HG03139 (cell line): ENCODE data around the gene PAX5.

Experiments used
- ATAC-seq: cut with Tn5 transposase; IDR thresholded peaks from one replicate; pipeline ENCODE4 v1.9.1; 2021; ENCODE audit not compliant: unreplicated experiment

PAX5 gene

DNA sequence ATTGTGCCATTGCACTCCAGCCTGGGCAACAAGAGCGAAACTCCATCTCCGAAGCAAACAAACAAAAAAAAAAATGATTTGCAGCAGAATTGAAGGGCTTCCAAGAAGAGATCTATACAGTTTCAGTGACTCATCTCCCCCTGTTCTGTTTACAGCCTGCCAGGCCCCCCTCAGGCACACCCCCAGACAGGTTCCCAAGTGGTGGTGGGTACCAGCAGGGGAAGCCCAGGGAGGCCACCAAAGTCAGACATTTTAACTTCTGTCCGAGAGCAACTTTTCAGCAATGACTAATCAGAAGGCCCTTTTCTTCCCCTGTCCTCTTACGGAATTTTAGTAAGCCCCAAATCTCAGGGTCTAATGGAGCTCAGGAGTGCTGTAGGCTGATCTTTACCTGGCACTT is 98.7 kb downstream of the PAX5 start:
- ATAC-seq: no peak

DNA sequence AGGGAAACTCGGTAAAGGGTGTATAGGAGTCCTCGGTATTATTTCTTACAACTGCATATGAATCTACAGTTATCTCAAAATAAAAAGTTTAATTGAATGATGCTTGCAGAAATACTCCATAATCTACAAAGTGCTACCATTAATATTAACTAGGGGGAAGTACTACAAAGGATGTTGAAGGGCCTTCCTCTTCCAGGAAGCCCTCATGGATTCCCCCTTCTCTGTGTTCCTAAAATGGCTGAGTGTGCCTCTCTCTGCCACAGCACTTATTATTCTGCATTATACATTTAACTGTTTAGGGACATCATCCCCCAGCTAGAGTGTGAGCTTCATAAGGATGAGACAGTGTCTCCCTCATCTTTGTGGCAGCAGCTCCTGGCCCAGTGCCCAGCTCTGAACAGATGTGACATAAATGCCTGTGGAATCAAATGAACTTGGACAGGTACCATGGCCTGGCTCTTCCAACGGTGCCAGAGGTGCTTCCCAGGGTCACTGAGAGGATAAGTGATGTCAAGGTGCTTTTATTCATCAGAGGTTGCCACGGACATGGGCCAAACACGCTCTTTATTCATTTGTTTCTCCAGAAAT is 99.5 kb downstream of the PAX5 start:
- ATAC-seq: no peak

DNA sequence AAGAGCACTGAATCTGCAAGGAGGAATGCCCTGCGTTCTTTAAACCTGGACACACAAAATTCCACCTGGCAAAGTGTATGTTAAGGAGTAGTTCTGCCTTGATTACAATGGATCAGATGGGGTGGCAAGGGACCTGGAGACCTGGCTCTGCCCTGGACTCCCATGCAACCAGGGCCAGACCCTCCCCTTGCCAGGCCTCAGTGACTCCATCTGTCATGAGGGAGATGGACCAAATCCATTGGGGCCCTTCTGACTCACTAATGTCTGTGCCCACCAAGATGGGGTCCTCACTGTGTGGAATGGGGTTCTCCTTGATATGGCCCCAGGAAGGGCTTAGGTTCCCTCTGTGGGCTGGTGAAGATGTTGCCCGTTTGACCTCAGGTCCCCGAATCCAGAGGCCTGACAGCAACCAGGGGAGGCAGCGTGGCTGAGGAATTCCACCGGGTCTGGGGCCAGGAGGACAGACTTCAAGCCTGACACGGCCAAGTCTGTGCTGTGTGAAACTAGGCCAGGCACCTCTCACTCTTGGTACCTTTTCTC is 100.3 kb downstream of the PAX5 start:
- ATAC-seq: no peak

DNA sequence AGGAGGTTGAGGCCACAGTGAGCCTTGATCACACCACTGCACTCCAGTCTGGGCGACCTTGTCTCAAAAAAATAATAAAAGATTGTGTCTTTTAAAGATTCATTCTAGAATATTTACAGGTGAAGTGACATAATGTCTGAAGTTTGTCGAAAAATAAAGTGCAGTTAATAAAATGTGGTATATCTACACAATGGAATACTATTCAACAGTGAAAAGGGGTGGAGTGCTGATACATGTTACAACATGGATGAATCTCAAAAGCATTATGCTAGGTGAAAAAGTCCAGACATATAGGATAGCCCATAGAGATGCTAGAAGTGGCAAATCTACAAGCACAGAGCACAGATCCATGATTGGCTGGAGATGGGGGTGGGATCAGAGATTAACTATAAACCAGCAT is 101.9 kb downstream of the PAX5 start:
- ATAC-seq: no peak

DNA sequence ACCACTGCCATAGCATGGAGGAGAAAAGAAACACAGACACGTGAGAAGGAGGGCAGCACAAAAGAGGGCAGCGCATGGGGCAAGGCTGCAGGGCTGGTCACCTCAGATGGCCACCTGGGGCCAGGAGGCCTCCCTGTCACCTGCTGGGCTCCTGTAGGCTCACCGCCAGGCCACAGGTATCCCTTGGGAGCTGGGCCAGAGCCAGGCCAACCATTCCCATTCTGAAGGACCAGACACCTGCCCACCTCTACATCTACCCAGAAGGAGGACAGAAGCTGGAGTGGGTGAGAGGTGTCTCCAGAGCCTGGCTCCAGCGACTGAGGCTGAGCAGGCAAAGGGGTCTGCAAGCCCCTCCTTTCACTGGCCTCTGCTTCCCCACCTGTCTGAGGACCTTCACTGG is 103.1 kb downstream of the PAX5 start:
- ATAC-seq: no peak

DNA sequence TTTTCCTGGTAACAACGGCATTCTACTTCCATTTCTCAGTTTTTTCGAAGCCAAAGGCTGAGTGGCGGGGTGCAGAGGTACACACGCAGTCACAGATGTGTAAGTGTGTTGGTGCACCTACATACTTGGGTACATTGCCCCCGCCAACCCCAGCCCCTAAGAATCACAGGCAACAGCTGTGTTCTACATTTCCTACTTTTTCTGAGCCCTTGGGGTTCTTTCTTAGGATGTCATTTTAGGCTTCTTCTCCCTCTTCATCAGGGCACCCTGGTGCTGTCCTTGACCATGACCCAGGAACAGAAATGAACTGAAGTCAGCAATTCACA is 104.8 kb downstream of the PAX5 start:
- no peak for ATAC-seq

DNA sequence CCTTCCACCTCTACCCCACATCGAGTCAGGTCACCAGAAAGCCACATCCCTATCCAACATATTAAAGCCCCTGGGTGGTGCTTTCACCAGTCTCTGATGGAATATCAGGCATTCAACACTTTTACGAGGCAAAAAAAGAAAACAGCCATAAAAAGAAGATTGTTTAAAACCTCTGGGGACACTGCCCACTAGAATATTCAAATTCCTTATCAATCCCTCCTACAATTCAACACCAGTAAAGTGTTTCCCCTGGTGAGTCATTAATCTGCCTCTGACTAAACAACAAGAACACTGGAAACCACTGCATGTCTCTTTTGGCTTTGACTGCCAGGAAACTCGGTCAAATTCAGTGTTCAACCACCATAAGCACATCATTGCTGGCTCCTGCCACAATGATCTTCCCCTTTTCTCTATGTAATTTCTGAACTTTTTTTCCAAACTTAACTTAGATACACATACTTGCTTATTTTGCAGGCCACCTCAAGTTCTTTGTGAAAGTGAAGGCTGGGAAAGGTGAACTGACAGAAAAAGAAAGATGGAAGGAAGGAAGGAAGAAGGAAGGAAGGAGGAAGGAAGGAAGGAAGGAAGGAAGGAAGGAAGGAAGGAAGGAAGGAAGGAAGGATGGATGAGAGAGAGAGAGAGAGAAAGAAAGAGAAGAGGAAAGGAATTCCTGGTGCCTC is 105.3 kb downstream of the PAX5 start:
- peak; percentile 41 for ATAC-seq

DNA sequence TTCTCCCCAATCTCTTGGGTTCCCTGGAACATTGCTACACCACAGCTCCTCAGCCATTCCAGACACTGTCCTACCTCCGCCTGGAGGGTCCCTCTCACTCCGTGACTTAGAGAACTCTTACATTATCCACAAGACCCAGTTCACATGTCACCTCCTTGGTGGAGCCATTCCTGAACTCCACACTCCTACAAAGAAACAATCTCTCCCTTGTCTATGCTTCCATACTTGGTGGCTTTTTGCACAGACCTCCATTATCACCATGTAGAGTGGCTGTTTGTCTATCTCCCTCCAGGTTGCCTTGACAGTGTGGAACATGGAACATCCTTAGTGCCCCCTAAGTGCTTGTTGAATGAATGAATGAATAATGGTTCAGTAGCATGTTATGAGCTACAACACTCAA is 105.9 kb downstream of the PAX5 start:
- ATAC-seq: no peak

DNA sequence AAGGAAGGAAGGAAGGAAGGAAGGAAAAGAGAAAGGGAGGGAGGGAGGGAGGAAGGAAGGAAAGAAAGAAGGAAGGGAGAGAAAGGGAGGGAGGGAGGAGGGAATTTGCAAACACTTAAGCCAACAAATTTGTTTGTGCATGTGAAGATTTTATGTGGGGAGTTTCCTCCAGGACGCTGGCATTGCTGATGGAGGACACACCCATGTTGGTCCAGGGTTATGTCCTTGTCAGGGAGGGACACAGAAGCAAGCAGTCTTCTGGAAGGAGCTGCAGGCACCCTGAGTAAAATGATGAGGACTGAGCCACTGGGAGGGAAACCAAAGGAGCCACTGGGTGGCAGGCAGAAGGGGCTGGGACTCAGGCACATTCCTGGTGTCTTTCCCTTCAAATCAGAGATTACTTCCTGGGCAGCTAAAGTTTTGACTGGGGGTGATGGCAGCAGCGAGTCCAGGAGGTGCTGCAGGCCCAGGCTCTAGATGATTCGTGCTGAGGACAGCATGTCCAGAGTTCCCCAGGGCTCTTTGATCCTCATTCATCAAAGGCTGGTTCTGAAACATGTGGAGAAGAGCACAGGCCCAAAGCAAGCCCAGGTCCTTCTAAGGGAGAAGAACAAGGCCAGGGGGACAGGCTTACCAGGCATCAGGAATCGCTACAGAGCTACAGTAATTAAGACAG is 109.2 kb downstream of the PAX5 start:
- ATAC-seq: no peak

DNA sequence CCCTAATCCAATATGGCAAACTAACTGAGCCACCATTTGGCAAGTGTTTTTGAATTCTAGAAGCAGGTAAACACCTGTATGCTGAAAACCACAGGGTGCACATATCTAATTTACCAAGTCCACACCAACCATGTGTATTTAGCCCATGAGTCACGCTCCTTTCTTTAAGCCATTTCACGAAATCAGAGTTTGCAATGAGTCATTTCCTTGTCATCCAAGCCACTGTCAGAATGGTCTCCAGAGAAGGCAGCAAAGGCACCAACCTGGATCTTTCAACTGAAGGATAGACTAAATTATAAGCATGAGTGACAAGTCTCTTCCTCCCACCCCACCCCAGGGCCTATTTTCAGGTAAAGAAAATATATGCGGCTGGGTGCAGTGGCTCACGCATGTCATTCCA is 110.0 kb downstream of the PAX5 start:
- no peak for ATAC-seq

DNA sequence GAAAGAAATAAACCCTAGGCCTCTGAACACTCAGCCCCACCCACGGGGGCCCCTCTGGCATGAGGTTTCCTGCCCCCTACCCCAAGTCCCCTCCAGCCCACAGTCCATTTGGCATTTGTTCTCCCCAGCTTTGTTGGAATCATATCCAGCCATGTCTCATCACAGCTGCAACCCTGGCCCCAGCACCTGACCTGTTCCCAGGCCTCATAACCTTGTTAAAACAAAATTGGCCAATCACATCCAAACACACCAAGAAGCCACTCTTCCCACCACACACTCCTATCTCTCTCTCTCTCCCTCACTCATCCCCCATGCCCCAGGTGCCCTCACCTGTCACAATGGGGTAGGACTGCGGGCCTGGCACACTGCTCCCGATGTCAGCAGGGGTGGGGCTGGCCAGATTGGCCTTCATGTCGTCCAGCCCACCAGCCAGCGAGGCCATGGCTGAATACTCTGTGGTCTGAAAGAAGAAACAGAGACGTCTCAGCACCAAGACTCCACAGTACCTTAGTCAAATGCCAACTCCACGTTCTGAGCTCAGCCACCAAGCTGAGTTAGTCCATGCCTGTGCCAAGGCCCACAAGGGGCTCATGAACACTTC is 110.9 kb downstream of the PAX5 start:
- no peak for ATAC-seq

DNA sequence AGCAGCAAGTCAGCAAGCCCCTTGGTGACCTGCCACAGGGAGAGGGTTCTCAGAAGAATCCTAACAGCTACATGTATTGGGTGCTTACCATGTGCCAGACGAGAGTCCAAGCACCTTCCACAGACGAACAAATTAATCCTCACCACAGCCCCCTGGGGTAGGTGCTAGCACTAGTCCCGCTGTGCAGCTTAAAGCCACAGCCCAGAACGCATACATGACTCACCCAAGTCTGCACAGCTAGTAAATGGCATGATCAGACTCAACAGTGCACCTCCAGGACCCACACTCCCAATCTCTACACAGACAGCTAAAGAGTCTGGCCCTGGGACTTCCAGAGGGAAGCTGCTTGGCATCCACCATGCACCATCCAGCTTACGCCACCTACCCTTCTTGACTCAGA is 111.5 kb downstream of the PAX5 start:
- ATAC-seq: no peak

DNA sequence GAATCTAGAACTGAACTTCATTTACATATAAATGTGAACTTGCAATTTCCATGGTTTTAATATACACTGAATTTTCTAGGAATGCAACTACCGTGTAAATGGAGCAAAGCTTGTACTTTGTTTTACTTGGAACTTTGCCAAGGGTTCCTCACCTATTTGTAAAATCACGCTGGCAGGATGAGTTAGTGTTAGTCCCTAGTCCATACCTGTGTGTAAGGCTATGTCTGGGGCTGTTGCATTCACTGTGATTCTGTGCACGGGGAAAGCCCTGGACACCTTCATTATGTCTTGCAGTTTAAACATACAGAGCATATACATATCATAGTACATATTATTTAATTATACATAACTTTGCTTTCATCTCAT is 119.9 kb downstream of the PAX5 start:
- no peak for ATAC-seq

DNA sequence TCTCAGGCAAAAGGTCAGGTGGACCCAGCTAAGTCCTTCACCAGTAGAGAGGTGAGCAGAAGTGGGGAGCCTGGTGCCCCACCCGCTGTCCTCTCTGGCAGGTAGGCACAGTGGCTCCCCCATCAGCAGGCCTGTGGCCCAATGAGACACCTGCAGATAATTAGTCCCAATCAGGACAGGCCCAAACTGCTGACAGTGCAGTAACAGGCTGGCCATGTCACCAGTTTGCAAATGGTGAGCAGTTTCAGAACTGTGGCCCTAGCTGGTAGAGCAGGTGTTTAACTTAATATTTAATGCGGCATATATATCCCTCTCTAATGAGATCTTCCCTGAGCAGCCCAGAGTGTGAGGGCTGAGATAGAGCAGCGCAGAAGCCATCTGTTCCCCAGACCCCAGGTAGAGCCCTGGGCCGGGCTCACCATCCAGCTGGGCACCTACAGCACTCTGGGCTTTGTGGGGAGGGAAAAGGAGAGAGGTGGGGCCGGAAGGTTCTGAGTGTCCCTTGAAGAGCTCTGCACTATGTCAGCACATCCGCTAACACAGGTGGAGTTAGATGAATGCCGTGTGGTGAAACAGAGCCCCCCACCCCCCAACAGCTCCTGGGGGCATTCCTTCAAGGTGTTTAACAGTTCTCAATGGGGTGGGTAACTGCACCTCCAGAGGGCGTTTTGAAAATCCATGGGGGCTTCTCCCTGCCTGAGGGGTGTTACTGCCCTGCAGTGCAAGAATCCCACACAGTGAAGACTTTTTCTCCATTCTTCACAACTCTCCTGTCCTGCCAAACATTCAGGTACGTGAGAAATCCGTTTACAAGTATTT is 120.5 kb downstream of the PAX5 start:
- no peak for ATAC-seq

DNA sequence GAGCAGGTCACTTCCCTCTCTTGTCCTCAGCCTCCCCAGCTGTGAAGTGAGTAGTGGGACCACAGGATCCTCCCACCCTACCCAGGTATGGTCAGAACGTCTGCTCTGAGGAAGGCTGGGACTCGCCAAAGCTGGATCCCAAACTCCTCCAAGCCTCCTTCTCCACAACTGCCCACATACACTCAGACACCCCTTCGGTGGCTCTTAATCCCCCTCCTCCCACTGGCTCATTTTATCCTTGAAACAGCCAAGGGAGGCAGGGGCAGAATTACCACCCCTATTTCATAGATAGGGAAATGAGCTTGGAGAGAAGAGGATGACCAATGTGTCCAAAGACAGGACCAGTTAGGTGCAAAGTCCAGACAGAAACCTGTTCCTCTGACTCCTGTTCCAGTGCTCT is 121.4 kb downstream of the PAX5 start:
- ATAC-seq: no peak

DNA sequence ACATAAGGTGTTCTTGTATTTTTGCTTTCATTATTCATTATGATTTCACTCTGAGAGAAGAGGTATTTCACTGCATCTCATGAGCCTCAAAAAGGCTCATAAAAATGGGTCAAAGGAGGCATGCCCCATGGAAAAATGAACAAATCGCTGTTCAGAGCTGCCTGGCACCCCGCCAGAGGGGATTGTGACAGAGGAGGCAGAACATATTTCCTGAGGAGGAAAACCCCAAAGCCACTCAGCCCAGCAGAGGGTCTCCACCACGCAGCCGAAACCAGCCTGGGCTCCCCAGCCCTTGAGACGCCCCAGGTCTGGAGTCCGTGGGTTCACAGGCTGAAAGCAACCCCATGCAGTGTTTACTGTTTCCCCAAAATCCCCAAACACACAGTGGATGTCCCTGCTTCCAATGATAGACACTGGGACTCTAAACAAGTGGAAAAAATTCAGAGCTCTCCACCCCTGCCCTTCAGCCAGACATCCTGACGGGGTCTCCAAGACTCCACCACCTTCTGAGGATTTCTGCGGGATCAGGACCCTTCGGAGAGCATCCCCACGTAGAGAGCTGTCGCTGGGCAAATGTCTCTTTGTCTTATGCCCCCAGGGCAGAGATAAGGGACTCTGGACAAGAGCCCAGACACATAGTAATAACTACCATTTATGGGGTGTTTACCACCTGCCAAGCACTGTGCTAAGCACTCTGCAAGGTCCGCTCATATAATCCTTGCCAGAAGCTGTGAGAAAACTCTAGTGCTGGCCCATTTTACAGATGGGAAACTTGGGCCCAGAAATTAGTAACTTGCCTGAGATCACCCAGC is 122.3 kb downstream of the PAX5 start:
- ATAC-seq: no peak

DNA sequence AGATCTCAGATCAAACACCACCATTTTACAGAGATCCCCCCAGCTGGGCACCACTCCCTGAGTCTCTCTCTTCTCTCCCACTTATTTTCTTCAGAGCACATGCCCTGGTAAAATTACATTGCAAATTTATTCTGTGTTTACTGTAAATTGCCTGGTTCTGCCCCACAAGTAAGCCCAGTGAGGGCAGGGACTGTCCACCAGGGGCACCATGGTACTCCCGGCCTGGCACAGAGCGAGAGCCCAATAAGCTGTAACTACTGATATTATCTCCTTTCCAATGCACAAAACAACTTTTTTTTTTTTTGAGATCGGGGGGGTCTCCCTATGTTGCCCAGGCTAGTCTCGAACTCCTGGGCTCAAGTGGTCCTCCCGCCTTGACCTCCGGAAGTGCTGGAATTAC is 123.0 kb downstream of the PAX5 start:
- no peak for ATAC-seq

DNA sequence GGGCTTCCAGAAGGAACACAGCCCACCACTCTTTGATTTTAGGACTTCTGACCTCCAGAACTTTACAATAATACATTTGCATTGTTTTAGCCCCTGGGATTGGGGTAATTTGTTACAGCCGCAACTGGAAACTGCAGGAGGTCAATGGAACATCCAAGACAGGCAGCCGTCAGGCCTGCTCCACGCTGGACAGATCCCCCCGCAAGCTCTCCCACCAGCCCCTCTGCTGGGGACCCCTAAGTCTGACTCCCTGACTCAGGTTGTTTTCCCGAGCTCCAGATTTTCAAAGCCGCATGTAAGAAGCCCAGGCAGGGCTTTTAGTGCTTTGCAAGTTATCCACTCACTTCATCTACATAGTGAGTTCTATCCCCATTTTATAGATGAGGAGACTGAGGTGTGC is 127.6 kb downstream of the PAX5 start:
- ATAC-seq: no peak

DNA sequence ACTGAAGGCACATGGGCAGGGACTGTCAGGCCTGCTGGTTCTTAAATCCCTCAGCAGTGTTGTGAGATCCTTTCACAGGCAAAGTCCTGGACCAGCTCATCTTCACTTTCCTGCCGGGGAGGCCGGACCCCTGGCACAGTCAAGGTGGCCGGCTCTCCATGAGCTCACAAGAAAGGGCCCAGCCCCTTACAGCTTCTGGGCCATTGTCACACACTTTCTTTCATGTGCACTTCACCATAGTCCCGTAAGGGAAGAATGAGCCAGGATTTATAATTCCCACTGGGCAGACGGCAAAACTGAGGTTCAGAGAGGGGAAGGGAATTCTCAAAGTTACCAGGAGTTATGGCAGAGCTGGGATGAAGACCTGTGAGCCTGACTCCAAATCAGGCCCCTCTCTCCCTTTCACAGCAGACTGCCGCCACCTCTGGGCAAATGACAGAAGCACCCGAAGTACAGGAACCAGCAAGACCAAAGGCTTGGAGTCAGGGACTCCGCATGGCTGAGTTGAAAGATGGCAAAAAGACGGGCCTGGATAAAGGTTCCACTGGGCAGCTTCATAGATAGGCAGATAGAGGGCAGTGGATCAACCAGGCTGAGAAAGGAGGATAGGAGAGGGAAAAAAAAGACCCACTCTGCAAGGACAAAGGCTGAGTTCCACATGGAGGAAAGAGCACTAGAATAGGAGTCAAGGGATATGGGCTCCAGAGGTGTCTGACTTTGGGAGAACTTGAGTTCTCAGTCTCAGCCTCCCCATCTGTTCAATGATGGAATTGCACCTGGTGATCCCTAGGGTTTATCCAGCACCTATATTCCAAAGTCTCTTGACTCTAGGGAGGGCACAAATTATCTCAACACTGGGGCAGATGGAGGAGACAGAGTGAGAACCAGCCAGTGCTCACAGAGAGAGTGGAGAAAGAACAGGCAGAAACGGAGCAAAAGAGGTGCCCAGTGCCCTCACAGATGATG is 128.7 kb downstream of the PAX5 start:
- ATAC-seq: no peak
